Measurements from ENCODE around the gene FAM177B.

FAM177B gene

GRCh38 chr1:222777463-222777862, 40.5 kb downstream of the FAM177B start:
- no peak for TF ChIP-seq CTCF (IDR thresholded peaks at IDR 0.05; ENCODE audit: borderline replicate concordance, extremely low read depth, low read length, poor library complexity, severe bottlenecking)
- TF ChIP-seq EZH2 (IDR thresholded peaks at IDR 0.05; ENCODE audit: borderline replicate concordance, low read depth, low read length, severe bottlenecking): no peak
- Histone ChIP-seq H3K36me3 (ENCODE audit: insufficient read depth, low read length) (no peaks in the 10 kb centered on the region), H3K9ac (ENCODE audit: low read depth, low read length) (no peak overlapping the region), H3K27ac (ENCODE audit: low read length) (no peak overlapping the region), H3K4me3 (ENCODE audit: low read depth in 1 of 2, low read length in 2 of 2) (no peak overlapping the region), H2AFZ (ENCODE audit: low read depth, low read length) (no peak overlapping the region), H3K4me2 (ENCODE audit: insufficient read depth, low read length) (no peak overlapping the region), H3K79me2 (ENCODE audit: insufficient read depth, low read length) (no peaks in the 10 kb centered on the region), H3K27me3 (ENCODE audit: insufficient read depth, low read length, poor library complexity) (no peaks in the 10 kb centered on the region), H3K9me3 (ENCODE audit: insufficient read depth, low read length, severe bottlenecking) (no peaks in the 10 kb centered on the region), H4K20me1 (ENCODE audit: insufficient read depth, low read length) (no peaks in the 10 kb centered on the region), H3K4me1 (ENCODE audit: insufficient read depth, low read length) (peaks cover 17% of the 10 kb centered on the region)
- DNase-seq (no peak), ATAC-seq (ENCODE audit: insufficient read depth, low read depth) (no peak)

DNA sequence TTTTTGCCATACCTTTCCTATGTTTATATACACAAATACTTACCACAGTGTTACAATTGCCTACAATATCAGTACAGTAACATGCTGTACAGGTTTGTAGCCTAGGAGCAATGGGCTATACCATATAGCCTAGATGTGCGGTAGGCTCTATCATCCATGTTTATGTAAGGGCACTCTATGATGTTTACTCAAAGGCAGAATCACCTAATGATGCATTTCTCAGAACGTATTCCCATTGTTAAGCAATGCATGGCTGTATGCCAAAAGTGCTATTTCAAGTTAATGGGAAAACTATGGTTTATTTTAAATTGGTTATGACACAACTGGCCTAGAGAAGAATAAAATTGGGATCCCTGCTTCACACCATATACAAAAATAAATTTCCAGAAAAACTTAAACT, 41.0 kb downstream of the FAM177B start:
- Histone ChIP-seq H3K4me1 (ENCODE audit: insufficient read depth, low read length) (peaks cover 12% of the 10 kb centered on the region), H3K9me3 (ENCODE audit: insufficient read depth, low read length, severe bottlenecking) (no peaks in the 10 kb centered on the region), H4K20me1 (ENCODE audit: insufficient read depth, low read length) (no peaks in the 10 kb centered on the region), H3K79me2 (ENCODE audit: insufficient read depth, low read length) (no peaks in the 10 kb centered on the region), H3K36me3 (ENCODE audit: insufficient read depth, low read length) (no peaks in the 10 kb centered on the region), H3K9ac (ENCODE audit: low read depth, low read length) (no peak overlapping the region), H3K27me3 (ENCODE audit: insufficient read depth, low read length, poor library complexity) (no peaks in the 10 kb centered on the region), H3K4me2 (ENCODE audit: insufficient read depth, low read length) (no peak overlapping the region), H3K4me3 (ENCODE audit: low read depth in 1 of 2, low read length in 2 of 2) (no peak overlapping the region), H2AFZ (ENCODE audit: low read depth, low read length) (no peak overlapping the region), H3K27ac (ENCODE audit: low read length) (no peak overlapping the region)
- ATAC-seq (ENCODE audit: insufficient read depth, low read depth) (no peak), DNase-seq (no peak)
- TF ChIP-seq CTCF (IDR thresholded peaks at IDR 0.05; ENCODE audit: borderline replicate concordance, extremely low read depth, low read length, poor library complexity, severe bottlenecking): no peak
- no peak for TF ChIP-seq EZH2 (IDR thresholded peaks at IDR 0.05; ENCODE audit: borderline replicate concordance, low read depth, low read length, severe bottlenecking)

GRCh38 chr1:222781251-222781650, 44.2 kb downstream of the FAM177B start:
- H3K4me3 ChIP-seq (ENCODE audit: low read depth in 1 of 2, low read length in 2 of 2): no peak overlapping the region
- H3K4me1 ChIP-seq (ENCODE audit: insufficient read depth, low read length): no peaks in the 10 kb centered on the region
- H3K9me3 ChIP-seq (ENCODE audit: insufficient read depth, low read length, severe bottlenecking): no peaks in the 10 kb centered on the region
- H3K4me2 ChIP-seq (ENCODE audit: insufficient read depth, low read length): no peak overlapping the region
- no peaks in the 10 kb centered on the region for H3K27me3 ChIP-seq (ENCODE audit: insufficient read depth, low read length, poor library complexity)
- DNase-seq: no peak
- no peak overlapping the region for H2AFZ ChIP-seq (ENCODE audit: low read depth, low read length)
- H3K79me2 ChIP-seq (ENCODE audit: insufficient read depth, low read length): no peaks in the 10 kb centered on the region
- no peaks in the 10 kb centered on the region for H3K36me3 ChIP-seq (ENCODE audit: insufficient read depth, low read length)
- no peak for ATAC-seq (ENCODE audit: insufficient read depth, low read depth)
- H3K27ac ChIP-seq (ENCODE audit: low read length): no peak overlapping the region
- H3K9ac ChIP-seq (ENCODE audit: low read depth, low read length): no peak overlapping the region
- TF ChIP-seq CTCF (IDR thresholded peaks at IDR 0.05; ENCODE audit: borderline replicate concordance, extremely low read depth, low read length, poor library complexity, severe bottlenecking): no peak
- no peak for TF ChIP-seq EZH2 (IDR thresholded peaks at IDR 0.05; ENCODE audit: borderline replicate concordance, low read depth, low read length, severe bottlenecking)
- H4K20me1 ChIP-seq (ENCODE audit: insufficient read depth, low read length): no peaks in the 10 kb centered on the region

GRCh38 chr1:222783051-222783450, 46.0 kb downstream of the FAM177B start:
- Histone ChIP-seq H3K9ac (ENCODE audit: low read depth, low read length) (no peak overlapping the region), H3K79me2 (ENCODE audit: insufficient read depth, low read length) (no peaks in the 10 kb centered on the region), H3K4me3 (ENCODE audit: low read depth in 1 of 2, low read length in 2 of 2) (no peak overlapping the region), H3K4me1 (ENCODE audit: insufficient read depth, low read length) (no peaks in the 10 kb centered on the region), H4K20me1 (ENCODE audit: insufficient read depth, low read length) (no peaks in the 10 kb centered on the region), H3K36me3 (ENCODE audit: insufficient read depth, low read length) (no peaks in the 10 kb centered on the region), H3K27ac (ENCODE audit: low read length) (no peak overlapping the region), H2AFZ (ENCODE audit: low read depth, low read length) (no peak overlapping the region), H3K27me3 (ENCODE audit: insufficient read depth, low read length, poor library complexity) (no peaks in the 10 kb centered on the region), H3K4me2 (ENCODE audit: insufficient read depth, low read length) (no peak overlapping the region), H3K9me3 (ENCODE audit: insufficient read depth, low read length, severe bottlenecking) (no peaks in the 10 kb centered on the region)
- ATAC-seq (ENCODE audit: insufficient read depth, low read depth) (no peak), DNase-seq (no peak)
- TF ChIP-seq EZH2 (IDR thresholded peaks at IDR 0.05; ENCODE audit: borderline replicate concordance, low read depth, low read length, severe bottlenecking) (no peak), CTCF (IDR thresholded peaks at IDR 0.05; ENCODE audit: borderline replicate concordance, extremely low read depth, low read length, poor library complexity, severe bottlenecking) (no peak)
